H1 (cell line): Measurements from ENCODE around the gene ZNF200. TPM values are rescaled to one million over a fixed set of nuclear protein-coding genes. Genes with fewer than 3 reads are reported as not detected.

Experiments used
- CTCF ChIA-PET: fragments of 300-600 bp; sonication (Branson Sonifier 250); formaldehyde crosslinking; loops from one replicate; lab custom pipeline; 2021; ENCODE audit not compliant: partially characterized antibody; lab: Charles Lee
- POLR2A ChIA-PET: fragments of 300-600 bp; sonication (Branson Sonifier 250); formaldehyde crosslinking; loops from one replicate; lab custom pipeline; 2021; ENCODE audit warnings: inconsistent platforms; ENCODE audit not compliant: partially characterized antibody; lab: Charles Lee
- DNase-seq, 2 experiments: peaks; one replicate each; pipeline versions ENCODE4 v3.0.0 to v3.0.0-alpha.2; 2010 to 2022; ENCODE audit warnings: low spot score in 2 of 2, low read depth in 1 of 2, mixed read lengths in 1 of 2
- FAIRE-seq: peaks from 2 replicates; lab custom pipeline; 2011; peaks lifted over from hg19 to GRCh38; lab: Jason Lieb, UNC
- H2AFZ ChIP-seq: 2 replicates; pipeline ENCODE4 v1.8.1; 2012; ENCODE audit warnings: low read length, inconsistent platforms
- H2AK5ac ChIP-seq: 2 replicates; pipeline ENCODE4 v1.6.1; 2013; ENCODE audit warnings: low read depth, low read length
- H2BK120ac ChIP-seq: replicated peaks from 2 replicates; pipeline ENCODE3; 2013; ENCODE audit warnings: low read depth, low read length, inconsistent platforms
- H2BK12ac ChIP-seq: 2 replicates; pipeline ENCODE4 v1.6.1; 2013; ENCODE audit warnings: low read depth, low read length
- H2BK15ac ChIP-seq: 2 replicates; pipeline ENCODE4 v1.6.1; 2013; ENCODE audit warnings: low read length
- H2BK20ac ChIP-seq: 2 replicates; pipeline ENCODE4 v1.6.1; 2013; ENCODE audit warnings: low read length
- H2BK5ac ChIP-seq: 2 replicates; pipeline ENCODE4 v1.6.1; 2013; ENCODE audit warnings: low read depth, low read length
- H3K14ac ChIP-seq: 2 replicates; pipeline ENCODE4 v1.6.1; 2013; ENCODE audit warnings: inconsistent platforms; ENCODE audit not compliant: insufficient read length
- H3K18ac ChIP-seq: 2 replicates; pipeline ENCODE4 v1.6.1; 2013; ENCODE audit warnings: low read length; ENCODE audit errors: extremely low read depth
- H3K23ac ChIP-seq: 2 replicates; pipeline ENCODE4 v1.6.1; 2013; ENCODE audit warnings: inconsistent platforms; ENCODE audit not compliant: insufficient read length
- H3K23me2 ChIP-seq: 2 replicates; pipeline ENCODE4 v1.6.1; 2013; ENCODE audit warnings: low read depth, low read length
- H3K27ac ChIP-seq: 2 replicates; pipeline ENCODE4 v1.6.1; 2011; ENCODE audit warnings: low read depth, low read length, inconsistent platforms
- H3K27me3 ChIP-seq, 4 experiments: replicated peaks in 1 of 4; 1 replicate in 1 of 4; 2 replicates in 3 of 4; pipeline versions ENCODE4 v1.6.1 to v1.8.1; 2011 to 2013; ENCODE audit warnings: low read length in 3 of 4, mild to moderate bottlenecking in 3 of 4, inconsistent platforms in 2 of 4, mixed read lengths in 2 of 4, moderate library complexity in 1 of 4; ENCODE audit not compliant: control insufficient read depth in 3 of 4, insufficient read depth in 3 of 4; ENCODE audit errors: extremely low read depth in 1 of 4
- H3K36me3 ChIP-seq, 4 experiments: 2 replicates each; pipeline versions ENCODE4 v1.6.1 to v1.8.1; 2011 to 2013; ENCODE audit warnings: mild to moderate bottlenecking in 4 of 4, low read length in 3 of 4, moderate library complexity in 2 of 4, control low read depth in 1 of 4, inconsistent platforms in 1 of 4; ENCODE audit not compliant: insufficient read depth in 4 of 4, control insufficient read depth in 2 of 4
- H3K4ac ChIP-seq: replicated peaks from 2 replicates; pipeline ENCODE3; 2013; ENCODE audit warnings: low read length, low read depth, mixed read lengths, inconsistent platforms; ENCODE audit not compliant: insufficient read length
- H3K4me1 ChIP-seq, 4 experiments: replicated peaks in 1 of 4; 1 replicate in 1 of 4; 2 replicates in 3 of 4; pipeline versions ENCODE4 v1.6.1 to v1.8.1; 2011 to 2013; ENCODE audit warnings: low read length in 3 of 4, inconsistent platforms in 2 of 4, mixed read lengths in 1 of 4; ENCODE audit not compliant: insufficient read depth in 4 of 4, control insufficient read depth in 3 of 4
- H3K4me2 ChIP-seq, 2 experiments: 2 replicates each; pipeline versions ENCODE4 v1.6.1 to v1.8.1; 2011 to 2013; ENCODE audit warnings: low read depth in 2 of 2, low read length in 2 of 2, control low read depth in 1 of 2, inconsistent platforms in 1 of 2, mild to moderate bottlenecking in 1 of 2; ENCODE audit not compliant: insufficient read depth in 1 of 2
- H3K4me3 ChIP-seq, 4 experiments: fragments of 200-600, 300-600 bp in 1 of 4; sonication (generic), shearing (Covaris generic), sonication (Bioruptor Twin) in 1 of 4; 2 replicates each; pipeline versions ENCODE4 v1.5.1 to v1.8.1; 2011 to 2016; ENCODE audit warnings: low read length in 4 of 4, low read depth in 3 of 4, control low read depth in 2 of 4, inconsistent platforms in 2 of 4, mild to moderate bottlenecking in 2 of 4, mixed read lengths in 1 of 4, moderate library complexity in 1 of 4; ENCODE audit not compliant: insufficient read depth in 2 of 4; ENCODE audit errors: extremely low read depth in 1 of 4
- H3K56ac ChIP-seq: replicated peaks from 2 replicates; pipeline ENCODE3; 2013; ENCODE audit warnings: low read depth, mild to moderate bottlenecking, mixed read lengths, low read length, inconsistent platforms; ENCODE audit not compliant: insufficient read length
- H3K79me1 ChIP-seq: 2 replicates; pipeline ENCODE4 v1.6.1; 2013; ENCODE audit warnings: low read depth, low read length, control low read depth
- H3K79me2 ChIP-seq, 2 experiments: 2 replicates each; pipeline versions ENCODE4 v1.6.1 to v1.8.1; 2012 to 2013; ENCODE audit warnings: low read length in 2 of 2, mild to moderate bottlenecking in 2 of 2, inconsistent platforms in 1 of 2; ENCODE audit not compliant: insufficient read depth in 2 of 2, control insufficient read depth in 1 of 2
- H3K9ac ChIP-seq, 4 experiments: replicated peaks in 1 of 4; 1 replicate in 1 of 4; 2 replicates in 3 of 4; pipeline versions ENCODE4 v1.6.1 to v1.8.1; 2011 to 2013; ENCODE audit warnings: low read depth in 3 of 4, low read length in 3 of 4, control low read depth in 2 of 4, mild to moderate bottlenecking in 2 of 4, moderate library complexity in 2 of 4, inconsistent platforms in 1 of 4; ENCODE audit errors: extremely low read depth in 1 of 4
- H3K9me3 ChIP-seq, 2 experiments: 2 replicates each; pipeline versions ENCODE4 v1.6.1 to v1.8.1; 2012 to 2013; ENCODE audit warnings: mild to moderate bottlenecking in 2 of 2, moderate library complexity in 2 of 2, control low read depth in 1 of 2, inconsistent platforms in 1 of 2, low read depth in 1 of 2, low read length in 1 of 2, mixed read lengths in 1 of 2; ENCODE audit not compliant: insufficient read depth in 2 of 2
- H4K20me1 ChIP-seq, 2 experiments: replicated peaks in 1 of 2; 2 replicates each; pipeline versions ENCODE3 to v1.8.1; 2011 to 2013; ENCODE audit warnings: inconsistent platforms in 2 of 2, low read length in 2 of 2, mild to moderate bottlenecking in 1 of 2; ENCODE audit not compliant: insufficient read depth in 2 of 2, control insufficient read depth in 1 of 2
- H4K5ac ChIP-seq: 2 replicates; pipeline ENCODE4 v1.6.1; 2013; ENCODE audit warnings: low read length, low read depth, mixed read lengths, inconsistent platforms; ENCODE audit not compliant: insufficient read length
- H4K8ac ChIP-seq: 2 replicates; pipeline ENCODE4 v1.8.0; 2013; ENCODE audit warnings: mild to moderate bottlenecking, moderate library complexity, low read length, inconsistent platforms; ENCODE audit not compliant: insufficient read depth; ENCODE audit errors: extremely low read depth
- H4K91ac ChIP-seq: replicated peaks from 2 replicates; pipeline ENCODE3; 2013; ENCODE audit warnings: low read length, mixed read lengths, inconsistent platforms; ENCODE audit not compliant: insufficient read length
- CBX8 ChIP-seq: fragments of 300-800, 300-1000 bp; sonication (generic); IDR thresholded peaks from 2 replicates; pipeline ENCODE4 v1.7.1; 2016; ENCODE audit warnings: low read depth, low read length, borderline replicate concordance
- EGR1 ChIP-seq: IDR thresholded peaks from 2 replicates; pipeline ENCODE4 v1.6.1; 2011; ENCODE audit warnings: low read depth, low read length, borderline replicate concordance
- HDAC2 ChIP-seq, 2 experiments: fragments of 300-600 bp in 1 of 2; sonication (generic) in 1 of 2; IDR thresholded peaks; 2 replicates each; pipeline ENCODE4 v1.6.1; 2011 to 2012; ENCODE audit warnings: low read depth in 2 of 2, low read length in 2 of 2, mild to moderate bottlenecking in 2 of 2, moderate library complexity in 2 of 2, borderline replicate concordance in 1 of 2, inconsistent platforms in 1 of 2
- KDM4A ChIP-seq: IDR thresholded peaks from one replicate; pipeline ENCODE4 v1.7.1; 2012; ENCODE audit warnings: low read depth, mild to moderate bottlenecking, moderate library complexity, low read length, inconsistent platforms; ENCODE audit not compliant: severe bottlenecking
- MAFK ChIP-seq: IDR thresholded peaks from 2 replicates; pipeline ENCODE4 v1.6.1; 2012; ENCODE audit warnings: low read depth, mild to moderate bottlenecking, improper control_type of control experiment, low read length
- POLR2AphosphoS5 ChIP-seq: IDR thresholded peaks from 2 replicates; pipeline ENCODE4 v1.6.1; 2011; ENCODE audit warnings: low read depth, low read length
- RBBP5 ChIP-seq: IDR thresholded peaks from 2 replicates; pipeline ENCODE4 v1.7.1; 2012; ENCODE audit warnings: low read depth, mild to moderate bottlenecking, inconsistent platforms, low read length, moderate library complexity, borderline replicate concordance
- SAP30 ChIP-seq: fragments of 300-600 bp; sonication (generic); IDR thresholded peaks from 2 replicates; pipeline ENCODE4 v1.7.1; 2012; ENCODE audit warnings: low read length, moderate library complexity, mild to moderate bottlenecking, inconsistent platforms; ENCODE audit not compliant: insufficient read depth, insufficient replicate concordance
- SIN3A ChIP-seq, 2 experiments: IDR thresholded peaks in 1 of 2; conservative IDR thresholded peaks in 1 of 2; 2 replicates each; pipeline ENCODE4 v1.6.1; 2011 to 2012; ENCODE audit warnings: low read length in 2 of 2, improper control_type of control experiment in 1 of 2, low read depth in 1 of 2, mild to moderate bottlenecking in 1 of 2
- SIX5 ChIP-seq: IDR thresholded peaks from 2 replicates; pipeline ENCODE4 v1.6.1; 2011; ENCODE audit warnings: mild to moderate bottlenecking, low read depth, low read length
- SP4 ChIP-seq: IDR thresholded peaks from 2 replicates; pipeline ENCODE4 v1.6.1; 2012; ENCODE audit warnings: low read length, inconsistent platforms
- TAF1 ChIP-seq: IDR thresholded peaks from 2 replicates; pipeline ENCODE4 v1.6.1; 2011; ENCODE audit warnings: mild to moderate bottlenecking, low read depth, low read length
- TEAD4 ChIP-seq: IDR thresholded peaks from 2 replicates; pipeline ENCODE4 v1.6.1; 2012; ENCODE audit warnings: low read depth, low read length, inconsistent platforms, mixed read lengths
- WGBS, 2 experiments: shearing (Covaris generic) in 1 of 2; methylation state at CpG; one replicate each; pipeline versions ENCODE4 v1.1.6 to v1.1.7; 2013 to 2015; ENCODE audit warnings: low lambda C conversion rate in 2 of 2, mixed read lengths in 2 of 2, inconsistent platforms in 1 of 2, low coverage in 1 of 2, missing lambda C conversion rate in 1 of 2; ENCODE audit not compliant: insufficient replicate concordance in 2 of 2, insufficient coverage in 1 of 2, insufficient read length in 1 of 2; ENCODE audit errors: extremely low coverage in 1 of 2, missing lambda C conversion rate in 1 of 2; 5-methylcytosine and 5-hydroxymethylcytosine counted together
- polyA plus RNA-seq, 7 experiments: library from polyadenylated mRNA; depleted of rRNA in 3 of 7; stranded (reverse) in 5 of 7; unstranded in 2 of 7; fragments of >200 nt in 5 of 7; fragments of 200-250 nt in 2 of 7; gene quantifications; 1 replicate in 5 of 7; 2 replicates in 1 of 7; 4 replicates in 1 of 7; pipeline versions ENCODE4 v1.2.1 to v1.2.3, GENCODE V29; 2011 to 2013; ENCODE audit warnings: missing spikeins in 2 of 7, mixed read lengths in 2 of 7
- total RNA-seq: library from RNA; stranded (reverse); fragmentation: NEBNext Ultra II Directional; extraction: Animal tissue kit (Norgen Biotek cat#: 25700); gene quantifications from 2 replicates; pipeline ENCODE4 v1.2.1, GENCODE V29; 2021

ZNF200 gene
- total and polyA plus RNA-seq, 2 of the 8 experiments (the other 6 are each of a cell fraction or from before 2014, with no cell fraction given) = 2.7 to 9.9 TPM

DNA sequence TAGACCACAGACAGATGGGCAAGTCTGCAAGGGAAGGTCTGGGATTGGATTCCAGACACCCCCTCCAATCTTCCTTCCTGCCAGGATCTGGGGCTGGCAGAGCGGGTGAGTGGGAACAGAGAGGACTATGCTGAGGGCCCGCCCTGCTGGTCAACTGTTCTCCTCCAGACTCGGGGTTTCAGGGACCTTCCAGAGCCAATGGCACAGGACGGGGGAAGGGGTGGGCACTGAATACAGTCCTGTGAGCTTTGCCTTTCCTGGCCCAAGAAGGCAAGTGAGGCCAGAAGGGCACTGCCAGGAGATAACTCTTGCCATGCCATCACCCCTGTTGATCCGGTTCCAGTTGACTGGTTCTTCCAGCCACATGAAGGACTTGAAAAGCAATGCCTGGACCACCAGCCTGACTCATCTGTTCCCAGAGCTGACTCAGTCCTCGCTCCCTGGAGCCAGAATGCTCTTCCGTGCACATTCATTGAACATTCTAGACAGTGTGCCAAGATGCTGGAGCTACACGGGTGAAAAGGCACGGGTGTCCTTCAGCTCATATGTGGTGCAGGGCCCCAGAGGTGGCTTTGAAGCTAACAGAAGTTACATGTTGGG, 22.0 kb upstream of the ZNF200 start:
- Histone ChIP-seq H4K5ac (no peak overlapping the region), H2BK15ac (no peak overlapping the region), H2AFZ (no peak overlapping the region), H4K91ac (no peak overlapping the region), H3K56ac (no peak overlapping the region), H3K27me3 (no peaks in the 10 kb centered on the region), H3K79me2 (no peaks in the 10 kb centered on the region), H4K8ac (no peak overlapping the region), H3K23ac (no peak overlapping the region), H3K79me1 (no peaks in the 10 kb centered on the region), H3K4ac (no peak overlapping the region), H3K36me3 (no peaks in the 10 kb centered on the region), H3K23me2 (no peaks in the 10 kb centered on the region), H3K9ac (no peak overlapping the region), H3K4me1 (no peaks in the 10 kb centered on the region), H3K9me3 (peaks cover 14 to 28% of the 10 kb centered on the region in 2 experiments; a peak in 3 of 4 replicates), H2BK5ac (no peak overlapping the region), H2BK20ac (no peak overlapping the region), H3K27ac (no peak overlapping the region), H3K4me3 (no peak overlapping the region), H2BK120ac (no peak overlapping the region), H2BK12ac (no peak overlapping the region), H3K4me2 (no peak overlapping the region), H2AK5ac (no peak overlapping the region), H4K20me1 (no peaks in the 10 kb centered on the region), H3K18ac (no peak overlapping the region), H3K14ac (no peak overlapping the region)
- FAIRE-seq = no peak
- DNase-seq = no peak
- WGBS, 2 experiments = 78% methylated on average over 9 of the region's 9 CpGs; no CpG with 5 or more reads in 1 of the 2 experiments
- POLR2A ChIA-PET = interaction anchor here (1.4 kb wide), 1 partner anchor 27 kb away, joined by 4 read pairs; the partner anchor contains the start of gene ZNF263
- CTCF ChIA-PET = interaction anchor here (1.4 to 1.9 kb wide), 3 partner anchors 8 to 11 kb away, joined by 3 to 10 read pairs (median 6); no protein-coding TSS in a partner anchor
- TF ChIP-seq SIX5 (no peak), SAP30 (no peak), HDAC2 (IDR thresholded peaks at IDR 0.05; ENCODE audit: borderline replicate concordance in 1 of 2, low read depth in 2 of 2, low read length in 2 of 2) (no peak), CBX8 (no peak), MAFK (no peak), EGR1 (no peak), SP4 (no peak), KDM4A (no peak), POLR2AphosphoS5 (no peak), TAF1 (no peak), RBBP5 (no peak), SIN3A (conservative IDR thresholded peaks at IDR 0.05 in 1 of 2, IDR thresholded peaks at IDR 0.05 in 1 of 2; ENCODE audit: low read depth in 1 of 2, low read length in 2 of 2) (no peak), TEAD4 (no peak)
